ENCODE measurements around the gene C2orf69.
"Not testable (repeated sequence)": the region's sequence is repeated elsewhere in the genome, so short reads cannot be mapped to it uniquely, and the experiment has no call there.

GRCh38 chr2:199912553-199913114, 1.5 kb downstream of the C2orf69 start:
- TF ChIP-seq CTCF, POLR2A (IDR thresholded peaks at IDR 0.05): not testable (repeated sequence)

Data from Peyer's patch (tissue), 4 donors.